Choroid plexus epithelial cell (primary cell): Measurements from ENCODE around the gene TULP4.

Experiments used
- DNase-seq: peaks from one replicate; pipeline ENCODE4 v3.0.0-alpha.2; 2010; ENCODE audit warnings: low read depth
- H3K4me3 ChIP-seq: 2 replicates; pipeline ENCODE4 v1.5.1; 2011; ENCODE audit warnings: low read depth, mild to moderate bottlenecking, control low read depth, low read length, moderate library complexity
- TF ChIP-seq, protein P1 (sequence below): conservative IDR thresholded peaks from 2 replicates; pipeline ENCODE4 v1.5.1; 2011; ENCODE audit warnings: low read depth, mild to moderate bottlenecking, control low read depth, inconsistent platforms, low read length, moderate library complexity

Gene TULP4

DNA sequence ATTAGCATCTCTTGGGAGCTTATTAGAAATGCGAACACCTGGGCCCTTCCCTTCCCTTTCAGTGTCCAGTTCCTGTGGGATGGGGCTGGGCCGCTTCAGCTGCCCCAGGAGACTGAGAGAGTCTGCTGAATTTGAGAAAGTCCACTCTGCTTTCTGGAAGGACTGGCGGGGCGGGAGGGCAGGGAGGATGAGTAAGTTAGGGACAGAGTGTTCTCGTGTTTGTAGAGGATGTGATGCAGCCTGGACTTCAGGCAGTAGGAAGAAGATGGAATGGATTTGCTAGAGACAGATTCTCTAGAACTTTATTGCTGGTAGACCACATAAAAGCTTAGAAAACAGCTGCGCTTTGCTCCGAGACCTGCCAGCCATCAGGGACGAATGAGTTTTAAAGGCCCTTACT, 1.1 kb upstream of the TULP4 start:
- DNase-seq, result peak; percentile 32
- no peak overlapping the region for H3K4me3 ChIP-seq
- TF ChIP-seq, protein P1, sequence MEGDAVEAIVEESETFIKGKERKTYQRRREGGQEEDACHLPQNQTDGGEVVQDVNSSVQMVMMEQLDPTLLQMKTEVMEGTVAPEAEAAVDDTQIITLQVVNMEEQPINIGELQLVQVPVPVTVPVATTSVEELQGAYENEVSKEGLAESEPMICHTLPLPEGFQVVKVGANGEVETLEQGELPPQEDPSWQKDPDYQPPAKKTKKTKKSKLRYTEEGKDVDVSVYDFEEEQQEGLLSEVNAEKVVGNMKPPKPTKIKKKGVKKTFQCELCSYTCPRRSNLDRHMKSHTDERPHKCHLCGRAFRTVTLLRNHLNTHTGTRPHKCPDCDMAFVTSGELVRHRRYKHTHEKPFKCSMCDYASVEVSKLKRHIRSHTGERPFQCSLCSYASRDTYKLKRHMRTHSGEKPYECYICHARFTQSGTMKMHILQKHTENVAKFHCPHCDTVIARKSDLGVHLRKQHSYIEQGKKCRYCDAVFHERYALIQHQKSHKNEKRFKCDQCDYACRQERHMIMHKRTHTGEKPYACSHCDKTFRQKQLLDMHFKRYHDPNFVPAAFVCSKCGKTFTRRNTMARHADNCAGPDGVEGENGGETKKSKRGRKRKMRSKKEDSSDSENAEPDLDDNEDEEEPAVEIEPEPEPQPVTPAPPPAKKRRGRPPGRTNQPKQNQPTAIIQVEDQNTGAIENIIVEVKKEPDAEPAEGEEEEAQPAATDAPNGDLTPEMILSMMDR, result no peak

- no peak for DNase-seq
- H3K4me3 ChIP-seq, result no peak overlapping the region
- TF ChIP-seq, protein P1, result no peak
These were observed 639 bp upstream of the TULP4 start for GRCh38 chr6:158311626-158312025.

DNA sequence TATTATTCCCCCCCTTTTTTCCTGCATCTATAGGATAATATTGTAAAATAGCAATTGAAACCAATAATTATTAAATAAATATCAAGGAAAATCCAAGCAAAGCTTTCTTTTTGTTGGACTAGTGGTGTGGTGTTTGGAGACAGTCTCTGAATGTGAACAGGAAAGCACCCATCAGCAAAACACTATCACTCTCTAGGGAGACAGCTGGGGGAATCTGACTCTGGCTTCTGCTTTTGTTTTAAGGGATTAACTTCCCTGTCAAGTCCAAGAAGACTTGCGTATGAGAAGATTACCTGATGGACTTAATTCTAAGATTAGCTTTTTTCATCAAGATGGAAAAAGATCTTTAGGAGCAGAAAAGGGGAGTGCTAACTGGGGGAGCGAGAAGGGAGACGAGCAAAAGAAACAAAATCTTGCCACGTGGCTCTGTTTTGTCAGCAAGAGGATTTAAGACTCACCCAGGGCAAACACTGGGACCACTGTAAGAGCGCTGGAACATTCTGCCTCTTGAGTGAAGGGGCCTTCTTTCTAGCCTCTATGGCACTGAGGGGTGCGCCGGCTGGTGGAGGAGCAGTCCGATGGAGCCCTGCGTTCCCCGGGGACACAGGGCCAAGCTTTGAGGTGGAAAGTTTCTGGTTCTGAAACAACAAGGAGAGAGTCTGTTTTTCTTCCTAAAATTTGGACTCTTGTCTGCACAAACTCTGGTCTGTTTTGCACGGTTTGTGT, 570 bp downstream of the TULP4 start:
- no peak overlapping the region for H3K4me3 ChIP-seq
- TF ChIP-seq, protein P1, result no peak

DNA sequence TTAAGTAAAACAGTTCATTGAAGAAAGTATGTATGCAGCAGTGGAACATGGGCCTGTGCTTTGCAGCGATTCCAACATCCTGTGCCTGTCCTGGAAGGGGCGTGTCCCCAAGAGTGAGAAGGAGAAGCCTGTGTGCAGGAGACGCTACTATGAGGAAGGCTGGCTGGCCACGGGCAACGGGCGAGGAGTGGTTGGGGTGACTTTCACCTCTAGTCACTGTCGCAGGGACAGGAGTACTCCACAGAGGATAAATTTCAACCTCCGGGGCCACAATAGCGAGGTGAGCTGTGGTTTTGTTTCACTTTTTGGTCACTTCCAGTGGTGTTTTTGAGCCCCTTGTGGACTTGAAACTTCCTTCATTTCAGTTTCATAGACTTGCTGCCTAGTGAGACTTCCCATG, 1.7 kb downstream of the TULP4 start:
- no peak for DNase-seq
- no peak overlapping the region for H3K4me3 ChIP-seq
- TF ChIP-seq, protein P1, result no peak

More for the DNA sequence above, 570 bp downstream of the TULP4 start:
- DNase-seq, result no peak

GRCh38 chr6:158314737-158315136, 2.5 kb downstream of the TULP4 start:
- H3K4me3 ChIP-seq, result no peak overlapping the region
- DNase-seq, result no peak
- TF ChIP-seq, protein P1, result no peak

DNA sequence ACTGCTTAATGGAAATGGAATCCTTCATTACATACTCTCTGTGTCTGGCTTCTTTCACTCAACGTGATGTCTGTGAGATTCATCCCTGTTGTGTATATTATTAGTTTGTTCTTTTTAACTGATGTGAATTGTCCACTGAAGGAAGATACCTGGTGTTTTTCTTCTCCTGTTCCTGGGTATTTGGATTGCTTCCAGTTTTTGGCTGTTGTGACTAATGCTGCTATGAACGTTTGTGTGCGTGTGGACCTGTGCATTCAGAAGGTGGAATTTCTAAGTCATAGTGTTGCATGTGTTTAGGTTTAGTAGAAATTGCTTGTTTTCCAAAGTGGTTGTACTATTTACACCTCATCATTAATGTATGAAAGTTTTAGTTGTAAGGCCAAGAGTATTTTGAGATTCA, 3.8 kb downstream of the TULP4 start:
- no peak overlapping the region for H3K4me3 ChIP-seq
- TF ChIP-seq, protein P1, result no peak
- DNase-seq, result peak; percentile 38

- TF ChIP-seq, protein P1, result no peak
- DNase-seq, result peak; percentile 82
- H3K4me3 ChIP-seq, result no peak overlapping the region
These were observed 9.7 kb downstream of the TULP4 start for GRCh38 chr6:158321960-158322359.
